OCI-LY7 (cell line): ENCODE results near the gene ABCG4. TPM values are rescaled to one million over a fixed set of nuclear protein-coding genes. Genes with fewer than 3 reads are reported as not detected.

ENCODE experiments used
- BruUV-seq: library from RNA; stranded (reverse); fragments of 400-500 nt; replicated peaks from 2 replicates; lab custom pipeline; 2021; lab: Mats Ljungman, UMichigan
- CTCF ChIA-PET: fragments of 300-600 bp; sonication (Branson Sonifier 250); formaldehyde crosslinking; loops from one replicate; lab custom pipeline; 2022; ENCODE audit warnings: antibody characterized with exemption; ENCODE audit not compliant: unreplicated experiment; lab: Charles Lee
- POLR2A ChIA-PET: fragments of 300-600 bp; sonication (Branson Sonifier 250); formaldehyde crosslinking; loops from one replicate; lab custom pipeline; 2022; ENCODE audit warnings: antibody characterized with exemption; lab: Charles Lee
- DNase-seq: peaks from one replicate; pipeline ENCODE4 v3.0.0-alpha.2; 2015; ENCODE audit warnings: low spot score
- H2AFZ ChIP-seq: fragments of 200-600 bp; sonication (generic), shearing (Covaris generic); 2 replicates; pipeline ENCODE4 v1.6.1; 2014; ENCODE audit warnings: mild to moderate bottlenecking, antibody characterized with exemption, low read length, moderate library complexity
- H3K27ac ChIP-seq: fragments of 200-600 bp; sonication (generic); 2 replicates; pipeline ENCODE4 v1.5.1; 2014; ENCODE audit warnings: mixed run types, low read depth, mild to moderate bottlenecking, moderate library complexity, low read length, inconsistent platforms; ENCODE audit not compliant: poor library complexity, severe bottlenecking
- H3K36me3 ChIP-seq: fragments of 200-600 bp; sonication (generic); 2 replicates; pipeline ENCODE4 v1.6.1; 2014; ENCODE audit warnings: mild to moderate bottlenecking, antibody characterized with exemption, low read length, moderate library complexity, mixed read lengths; ENCODE audit not compliant: insufficient read depth
- H3K4me1 ChIP-seq: fragments of 200-600 bp; sonication (generic); 2 replicates; pipeline ENCODE4 v1.5.1; 2014; ENCODE audit warnings: mild to moderate bottlenecking, low read length; ENCODE audit not compliant: insufficient read depth, poor library complexity, severe bottlenecking
- H3K4me2 ChIP-seq: fragments of 200-600 bp; sonication (generic); 2 replicates; pipeline ENCODE4 v1.6.1; 2014; ENCODE audit warnings: mild to moderate bottlenecking, low read length
- H3K4me3 ChIP-seq: fragments of 200-600 bp; sonication (generic); 2 replicates; pipeline ENCODE4 v1.5.1; 2014; ENCODE audit warnings: mild to moderate bottlenecking, low read depth, low read length; ENCODE audit not compliant: poor library complexity, severe bottlenecking
- H3K79me2 ChIP-seq: fragments of 200-600 bp; sonication (generic); 2 replicates; pipeline ENCODE4 v1.6.1; 2016; ENCODE audit warnings: low read depth, mild to moderate bottlenecking, low read length, moderate library complexity, mixed read lengths; ENCODE audit not compliant: insufficient read depth
- H3K9me2 ChIP-seq: fragments of 200-600 bp; sonication (generic); 2 replicates; pipeline ENCODE4 v1.6.1; 2016; ENCODE audit warnings: mild to moderate bottlenecking, low read length, mixed read lengths; ENCODE audit not compliant: insufficient read depth
- H3K9me3 ChIP-seq: fragments of 200-600 bp; sonication (generic); 2 replicates; pipeline ENCODE4 v1.6.1; 2014; ENCODE audit warnings: mild to moderate bottlenecking, mixed run types, low read length, mixed read lengths
- H4K20me1 ChIP-seq: fragments of 200-600 bp; sonication (generic); 2 replicates; pipeline ENCODE4 v1.6.1; 2014; ENCODE audit warnings: mild to moderate bottlenecking, antibody characterized with exemption, low read length, moderate library complexity, mixed read lengths; ENCODE audit not compliant: insufficient read depth
- CTCF ChIP-seq: fragments of 200-600 bp; sonication (generic); conservative IDR thresholded peaks from 2 replicates; pipeline ENCODE4 v1.5.1; 2014; ENCODE audit warnings: mild to moderate bottlenecking, antibody characterized with exemption, low read length, moderate library complexity, mixed read lengths
- EZH2phosphoT487 ChIP-seq: fragments of 200-600 bp; sonication (generic); IDR thresholded peaks from 2 replicates; pipeline ENCODE4 v1.6.1; 2018; ENCODE audit warnings: low read depth, borderline replicate concordance, mild to moderate bottlenecking, mixed run types, antibody characterized with exemption, low read length, moderate library complexity, mixed read lengths
- intact Hi-C: fragments of 100-400 bp; cut with micrococcal nuclease; formaldehyde crosslinking; loops from one replicate; pipeline ENCODE4 v1.10.0; 2022; ENCODE audit not compliant: unreplicated experiment
- total RNA-seq, 2 experiments: library from RNA; depleted of rRNA in 1 of 2; stranded (reverse); fragments of >200 nt in 1 of 2; shearing (Covaris generic) in 1 of 2; gene quantifications; 2 replicates each; pipeline ENCODE4 v1.2.3, GENCODE V29; 2014 to 2022

ABCG4 gene
- total RNA-seq, 2 experiments from 2014 or later: not detected

GRCh38 chr11:119155733-119156492 lies 7.1 kb downstream of the ABCG4 start:
- H3K36me3 ChIP-seq: no peaks in the 10 kb centered on the region
- BruUV-seq: no TSS peak
- POLR2A ChIA-PET: interaction anchor here (0.7 to 1.2 kb wide), 5 partner anchors 8 to 70 kb away, joined by 3 to 5 read pairs (median 3); no protein-coding TSS in a partner anchor
- intact Hi-C loops: no loop called here
- no peaks in the 10 kb centered on the region for H3K9me3 ChIP-seq
- no peaks in the 10 kb centered on the region for H3K79me2 ChIP-seq
- no peak overlapping the region for H3K27ac ChIP-seq
- H3K4me1 ChIP-seq: peaks cover 5% of the 10 kb centered on the region
- H4K20me1 ChIP-seq: no peaks in the 10 kb centered on the region
- H3K4me2 ChIP-seq: no peak overlapping the region
- no peak overlapping the region for H3K4me3 ChIP-seq
- DNase-seq: peak; percentile 45
- CTCF ChIA-PET: interaction anchor here (0.6 to 0.8 kb wide), 2 partner anchors 11 to 46 kb away, joined by 3 to 4 read pairs; no protein-coding TSS in a partner anchor
- no peaks in the 10 kb centered on the region for H3K9me2 ChIP-seq
- TF ChIP-seq EZH2phosphoT487: no peak
- peak; percentile 50 for TF ChIP-seq CTCF
- no peak overlapping the region for H2AFZ ChIP-seq

GRCh38 chr11:119156496-119156895 lies 7.6 kb downstream of the ABCG4 start:
- intact Hi-C loops: no loop called here
- Histone ChIP-seq H3K9me3 (no peaks in the 10 kb centered on the region), H3K9me2 (no peaks in the 10 kb centered on the region), H4K20me1 (no peaks in the 10 kb centered on the region), H3K4me3 (no peak overlapping the region), H3K4me1 (peaks cover 5% of the 10 kb centered on the region), H3K27ac (no peak overlapping the region), H3K4me2 (no peak overlapping the region), H3K79me2 (no peaks in the 10 kb centered on the region), H3K36me3 (no peaks in the 10 kb centered on the region), H2AFZ (no peak overlapping the region)
- DNase-seq: no peak
- TF ChIP-seq EZH2phosphoT487: no peak
- TF ChIP-seq CTCF: no peak
- POLR2A ChIA-PET: interaction anchor here (0.9 to 1.2 kb wide), 3 partner anchors 9 to 44 kb away, joined by 3 to 5 read pairs (median 3); no protein-coding TSS in a partner anchor
- BruUV-seq: no TSS peak
- CTCF ChIA-PET: interaction anchor here (0.8 kb wide), 1 partner anchor 47 kb away, joined by 3 read pairs; no protein-coding TSS in a partner anchor

GRCh38 chr11:119157063-119157462 lies 8.2 kb downstream of the ABCG4 start:
- Histone ChIP-seq H3K4me2 (no peak overlapping the region), H3K27ac (no peak overlapping the region), H3K9me2 (no peaks in the 10 kb centered on the region), H4K20me1 (no peaks in the 10 kb centered on the region), H3K79me2 (no peaks in the 10 kb centered on the region), H3K4me3 (no peak overlapping the region), H2AFZ (no peak overlapping the region), H3K36me3 (no peaks in the 10 kb centered on the region), H3K4me1 (peaks cover 5% of the 10 kb centered on the region), H3K9me3 (no peaks in the 10 kb centered on the region)
- BruUV-seq: no TSS peak
- ChIA-PET POLR2A (interaction anchor here (0.9 kb wide), 1 partner anchor 43 kb away, joined by 5 read pairs; no protein-coding TSS in a partner anchor), CTCF (no interaction called here)
- intact Hi-C loops: no loop called here
- no peak for DNase-seq
- TF ChIP-seq CTCF (no peak), EZH2phosphoT487 (no peak)
